GM23338 (cell line): ENCODE data around the gene P2RY6. TPM values are rescaled to one million over a fixed set of nuclear protein-coding genes. Genes with fewer than 3 reads are reported as not detected.

Source experiments
- ATAC-seq: fragments of 200-7000 bp; cut with Tn5 transposase; 3 replicates; pipeline ENCODE4 v1.9.1; 2020
- DNase-seq: peaks from one replicate; pipeline ENCODE4 v3.0.0-alpha.2; 2015; ENCODE audit warnings: low spot score
- H2AFZ ChIP-seq: fragments of 200-600 bp; sonication (generic); 2 replicates; pipeline ENCODE4 v1.8.0; 2016; ENCODE audit warnings: antibody characterized with exemption, mild to moderate bottlenecking, moderate library complexity
- H3F3A ChIP-seq: fragments of 200-600 bp; sonication (generic); replicated peaks from 2 replicates; pipeline ENCODE4 v1.8.0; 2017; ENCODE audit warnings: antibody characterized with exemption, mixed run types, low read depth
- H3K27ac ChIP-seq: fragments of 200-600 bp; sonication (generic); 2 replicates; pipeline ENCODE4 v1.6.1; 2016; ENCODE audit warnings: low read depth
- H3K27me3 ChIP-seq: fragments of 200-600 bp; sonication (generic); 2 replicates; pipeline ENCODE4 v1.8.0; 2016; ENCODE audit warnings: mild to moderate bottlenecking, mixed run types, moderate library complexity; ENCODE audit not compliant: insufficient read depth
- H3K36me3 ChIP-seq: fragments of 200-600 bp; sonication (generic); 2 replicates; pipeline ENCODE4 v1.8.0; 2016; ENCODE audit warnings: mild to moderate bottlenecking; ENCODE audit not compliant: insufficient read depth
- H3K4me1 ChIP-seq: fragments of 200-600 bp; sonication (generic); 2 replicates; pipeline ENCODE4 v1.8.0; 2016; ENCODE audit warnings: mild to moderate bottlenecking, moderate library complexity; ENCODE audit not compliant: insufficient read depth
- H3K4me2 ChIP-seq: fragments of 200-600 bp; sonication (generic); 2 replicates; pipeline ENCODE4 v1.7.1; 2017; ENCODE audit warnings: mixed run types
- H3K4me3 ChIP-seq: fragments of 200-600 bp; sonication (generic); 2 replicates; pipeline ENCODE4 v1.6.1; 2016; ENCODE audit warnings: mixed run types
- H3K79me2 ChIP-seq: fragments of 200-600 bp; sonication (generic); replicated peaks from 2 replicates; pipeline ENCODE4 v1.8.0; 2017; ENCODE audit warnings: mild to moderate bottlenecking; ENCODE audit not compliant: insufficient read depth
- H3K9me2 ChIP-seq: fragments of 200-600 bp; sonication (generic); 2 replicates; pipeline ENCODE4 v1.8.0; 2017; ENCODE audit not compliant: insufficient read depth
- H4K20me1 ChIP-seq: fragments of 200-600 bp; sonication (generic); replicated peaks from 2 replicates; pipeline ENCODE4 v1.8.0; 2017; ENCODE audit warnings: mild to moderate bottlenecking; ENCODE audit not compliant: insufficient read depth
- H3K27ac Mint-ChIP-seq: 2 replicates; pipeline ENCODE4 v1.8.0; 2020; ENCODE audit warnings: inconsistent platforms, mild to moderate bottlenecking, moderate library complexity, mixed read lengths
- H3K27me3 Mint-ChIP-seq: 3 replicates; pipeline ENCODE4 v1.8.0; 2022; ENCODE audit warnings: low read depth, mild to moderate bottlenecking, moderate library complexity, mixed read lengths, inconsistent platforms; ENCODE audit not compliant: insufficient read depth, poor library complexity
- H3K36me3 Mint-ChIP-seq: 3 replicates; pipeline ENCODE4 v1.8.0; 2021; ENCODE audit warnings: low read depth, mild to moderate bottlenecking, inconsistent platforms, moderate library complexity, mixed read lengths
- H3K4me1 Mint-ChIP-seq: 3 replicates; pipeline ENCODE4 v1.8.0; 2020; ENCODE audit warnings: mild to moderate bottlenecking, inconsistent platforms, mixed read lengths
- H3K4me3 Mint-ChIP-seq: 3 replicates; pipeline ENCODE4 v1.8.0; 2021; ENCODE audit warnings: moderate library complexity, mild to moderate bottlenecking, inconsistent platforms, mixed read lengths
- H3K9me3 Mint-ChIP-seq: 3 replicates; pipeline ENCODE4 v1.8.0; 2020; ENCODE audit warnings: moderate library complexity, mild to moderate bottlenecking, inconsistent platforms, mixed read lengths
- POLR2AphosphoS5 ChIP-seq: IDR thresholded peaks from 2 replicates; pipeline ENCODE4 v1.6.1; 2016; ENCODE audit warnings: antibody characterized with exemption, low read depth
- polyA plus RNA-seq: library from polyadenylated mRNA; unstranded; fragments of >200 nt; fragmentation: Nextera tagmentation; extraction: Ambion mirVana; gene quantifications from 2 replicates; pipeline ENCODE4 v1.2.1, GENCODE V29; 2016
- total RNA-seq: library from RNA; depleted of rRNA; stranded (reverse); fragments of >200 nt; shearing (Covaris generic); gene quantifications from 2 replicates; pipeline ENCODE4 v1.2.3, GENCODE V29; 2014
- TF ChIP-seq, protein P1 (sequence below): fragments of 250-450 bp; sonication (Bioruptor Pico); IDR thresholded peaks from 2 replicates; pipeline ENCODE4 v1.5.0; 2020; ENCODE audit warnings: mild to moderate bottlenecking, moderate library complexity

The P2RY6 gene
- total and polyA plus RNA-seq, 2 experiments from 2014 or later = not detected

DNA sequence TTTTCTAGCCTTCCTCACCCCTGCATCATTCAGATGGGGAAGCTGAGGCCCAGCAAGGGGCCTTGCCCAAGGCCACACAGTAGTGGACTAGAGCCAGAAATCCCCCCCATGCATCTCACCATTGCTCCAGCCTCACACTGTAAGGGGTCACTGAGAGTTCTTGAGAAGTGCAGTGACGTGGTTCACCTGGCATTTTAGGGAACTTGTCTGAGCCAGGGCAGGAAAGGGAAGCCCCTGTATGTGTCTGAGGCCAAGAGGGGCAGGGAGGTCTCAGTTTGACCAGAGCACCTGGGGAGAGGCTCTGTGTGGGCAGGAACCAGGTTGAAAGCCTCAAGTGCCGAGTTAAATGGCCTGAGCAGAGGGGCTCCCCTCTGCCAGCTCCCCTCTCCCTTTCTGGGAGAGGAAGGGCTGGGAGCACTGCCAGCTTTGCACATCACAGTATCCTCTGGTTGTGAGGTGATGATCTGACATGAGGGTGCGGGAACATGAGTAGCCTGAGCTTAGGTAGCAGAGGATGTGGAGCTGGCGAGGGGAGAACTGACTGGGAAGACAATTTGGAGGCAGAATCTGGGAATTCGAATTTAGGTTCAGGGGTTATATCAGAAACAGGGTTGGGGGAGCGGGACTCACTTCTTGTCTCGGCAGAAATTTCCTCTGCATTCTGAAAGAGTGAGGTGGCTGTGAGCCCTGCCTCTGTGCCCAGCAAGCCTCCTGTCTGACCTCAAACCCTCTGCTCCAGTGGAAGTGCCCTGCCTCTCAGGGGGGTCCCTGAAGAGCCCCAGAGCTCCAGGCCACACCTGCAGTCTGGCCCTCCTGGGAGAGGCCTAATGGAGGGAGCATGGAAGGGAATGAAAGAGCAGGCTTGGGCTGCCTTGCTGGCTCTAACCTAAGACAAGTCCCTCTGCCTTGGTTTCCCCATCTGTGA is 50.5 kb downstream of the P2RY6 start (continued):
- no peak for TF ChIP-seq POLR2AphosphoS5

DNA sequence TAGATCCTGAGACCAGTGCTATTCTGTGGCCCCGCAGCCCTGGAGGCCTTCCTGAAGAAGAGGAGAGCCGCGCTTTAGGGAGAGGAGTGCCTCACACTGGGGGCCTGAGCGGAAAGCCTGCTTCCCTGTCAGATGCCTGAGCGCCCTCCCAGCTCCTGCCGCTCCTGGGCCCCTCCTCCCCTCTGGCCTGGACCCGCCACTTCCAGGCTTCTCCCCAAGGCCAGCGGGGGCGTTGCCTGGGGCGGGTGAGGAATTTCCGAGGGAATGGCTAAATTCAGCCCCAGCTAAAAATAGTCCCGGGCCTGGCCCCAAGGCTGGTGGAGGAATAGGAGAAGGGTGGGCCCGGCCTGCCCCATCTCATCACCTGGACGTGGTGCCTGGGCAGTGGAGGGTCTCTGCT is 51.3 kb downstream of the P2RY6 start:
- H3F3A ChIP-seq = no peaks in the 10 kb centered on the region
- H3K27ac ChIP-seq = no peak overlapping the region
- no peaks in the 10 kb centered on the region for H3K36me3 ChIP-seq
- peaks cover 5% of the 10 kb centered on the region; the same call in 1 of the 2 replicates for H3K79me2 ChIP-seq
- H3K27me3 ChIP-seq = no peaks in the 10 kb centered on the region
- no peak overlapping the region for H3K27ac Mint-ChIP-seq
- no peaks in the 10 kb centered on the region; the same call in none of the 2 replicates for H4K20me1 ChIP-seq
- DNase-seq = peak; percentile 92
- no peaks in the 10 kb centered on the region for H3K9me2 ChIP-seq
- no peaks in the 10 kb centered on the region for H3K9me3 Mint-ChIP-seq
- TF ChIP-seq, protein P1, sequence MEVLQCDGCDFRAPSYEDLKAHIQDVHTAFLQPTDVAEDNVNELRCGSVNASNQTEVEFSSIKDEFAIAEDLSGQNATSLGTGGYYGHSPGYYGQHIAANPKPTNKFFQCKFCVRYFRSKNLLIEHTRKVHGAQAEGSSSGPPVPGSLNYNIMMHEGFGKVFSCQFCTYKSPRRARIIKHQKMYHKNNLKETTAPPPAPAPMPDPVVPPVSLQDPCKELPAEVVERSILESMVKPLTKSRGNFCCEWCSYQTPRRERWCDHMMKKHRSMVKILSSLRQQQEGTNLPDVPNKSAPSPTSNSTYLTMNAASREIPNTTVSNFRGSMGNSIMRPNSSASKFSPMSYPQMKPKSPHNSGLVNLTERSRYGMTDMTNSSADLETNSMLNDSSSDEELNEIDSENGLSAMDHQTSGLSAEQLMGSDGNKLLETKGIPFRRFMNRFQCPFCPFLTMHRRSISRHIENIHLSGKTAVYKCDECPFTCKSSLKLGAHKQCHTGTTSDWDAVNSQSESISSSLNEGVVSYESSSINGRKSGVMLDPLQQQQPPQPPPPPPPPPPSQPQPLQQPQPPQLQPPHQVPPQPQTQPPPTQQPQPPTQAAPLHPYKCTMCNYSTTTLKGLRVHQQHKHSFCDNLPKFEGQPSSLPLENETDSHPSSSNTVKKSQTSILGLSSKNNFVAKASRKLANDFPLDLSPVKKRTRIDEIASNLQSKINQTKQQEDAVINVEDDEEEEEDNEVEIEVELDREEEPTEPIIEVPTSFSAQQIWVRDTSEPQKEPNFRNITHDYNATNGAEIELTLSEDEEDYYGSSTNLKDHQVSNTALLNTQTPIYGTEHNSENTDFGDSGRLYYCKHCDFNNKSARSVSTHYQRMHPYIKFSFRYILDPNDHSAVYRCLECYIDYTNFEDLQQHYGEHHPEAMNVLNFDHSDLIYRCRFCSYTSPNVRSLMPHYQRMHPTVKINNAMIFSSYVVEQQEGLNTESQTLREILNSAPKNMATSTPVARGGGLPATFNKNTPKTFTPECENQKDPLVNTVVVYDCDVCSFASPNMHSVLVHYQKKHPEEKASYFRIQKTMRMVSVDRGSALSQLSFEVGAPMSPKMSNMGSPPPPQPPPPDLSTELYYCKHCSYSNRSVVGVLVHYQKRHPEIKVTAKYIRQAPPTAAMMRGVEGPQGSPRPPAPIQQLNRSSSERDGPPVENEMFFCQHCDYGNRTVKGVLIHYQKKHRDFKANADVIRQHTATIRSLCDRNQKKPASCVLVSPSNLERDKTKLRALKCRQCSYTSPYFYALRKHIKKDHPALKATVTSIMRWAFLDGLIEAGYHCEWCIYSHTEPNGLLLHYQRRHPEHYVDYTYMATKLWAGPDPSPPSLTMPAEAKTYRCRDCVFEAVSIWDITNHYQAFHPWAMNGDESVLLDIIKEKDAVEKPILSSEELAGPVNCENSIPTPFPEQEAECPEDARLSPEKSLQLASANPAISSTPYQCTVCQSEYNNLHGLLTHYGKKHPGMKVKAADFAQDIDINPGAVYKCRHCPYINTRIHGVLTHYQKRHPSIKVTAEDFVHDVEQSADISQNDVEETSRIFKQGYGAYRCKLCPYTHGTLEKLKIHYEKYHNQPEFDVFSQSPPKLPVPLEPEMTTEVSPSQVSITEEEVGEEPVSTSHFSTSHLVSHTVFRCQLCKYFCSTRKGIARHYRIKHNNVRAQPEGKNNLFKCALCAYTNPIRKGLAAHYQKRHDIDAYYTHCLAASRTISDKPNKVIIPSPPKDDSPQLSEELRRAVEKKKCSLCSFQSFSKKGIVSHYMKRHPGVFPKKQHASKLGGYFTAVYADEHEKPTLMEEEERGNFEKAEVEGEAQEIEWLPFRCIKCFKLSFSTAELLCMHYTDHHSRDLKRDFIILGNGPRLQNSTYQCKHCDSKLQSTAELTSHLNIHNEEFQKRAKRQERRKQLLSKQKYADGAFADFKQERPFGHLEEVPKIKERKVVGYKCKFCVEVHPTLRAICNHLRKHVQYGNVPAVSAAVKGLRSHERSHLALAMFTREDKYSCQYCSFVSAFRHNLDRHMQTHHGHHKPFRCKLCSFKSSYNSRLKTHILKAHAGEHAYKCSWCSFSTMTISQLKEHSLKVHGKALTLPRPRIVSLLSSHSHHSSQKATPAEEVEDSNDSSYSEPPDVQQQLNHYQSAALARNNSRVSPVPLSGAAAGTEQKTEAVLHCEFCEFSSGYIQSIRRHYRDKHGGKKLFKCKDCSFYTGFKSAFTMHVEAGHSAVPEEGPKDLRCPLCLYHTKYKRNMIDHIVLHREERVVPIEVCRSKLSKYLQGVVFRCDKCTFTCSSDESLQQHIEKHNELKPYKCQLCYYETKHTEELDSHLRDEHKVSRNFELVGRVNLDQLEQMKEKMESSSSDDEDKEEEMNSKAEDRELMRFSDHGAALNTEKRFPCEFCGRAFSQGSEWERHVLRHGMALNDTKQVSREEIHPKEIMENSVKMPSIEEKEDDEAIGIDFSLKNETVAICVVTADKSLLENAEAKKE (CRISPR knock-in tag) = no peak
- peaks cover 33% of the 10 kb centered on the region for H3K4me1 ChIP-seq
- 0 out of 3 replicates have a peak, but pooled peaks cover 2% of the 10 kb centered on the region for H3K36me3 Mint-ChIP-seq
- peaks cover 42% of the 10 kb centered on the region for H3K4me1 Mint-ChIP-seq
- peak overlapping the region; percentile 71 for H3K4me2 ChIP-seq
- ATAC-seq = peak; percentile 94
- peaks cover 20% of the 10 kb centered on the region for H3K27me3 Mint-ChIP-seq
- H2AFZ ChIP-seq = 0 out of 2 replicates have a peak overlapping the region, but pooled peaks have one; percentile 23
- H3K4me3 Mint-ChIP-seq = no peak overlapping the region
- H3K4me3 ChIP-seq = peak overlapping the region; percentile 34
